Measurements from ENCODE around the gene ITPKB. TPM values are rescaled to one million over a fixed set of nuclear protein-coding genes. Genes with fewer than 3 reads are reported as not detected.
A peak's percentile ranks its signal among the peaks of the same experiment; 100 is the strongest.

ITPKB gene
- total and polyA plus RNA-seq, 2 experiments from 2014 or later: 0.31 to 5.2 TPM

- Mint-ChIP-seq H3K4me3 (no peak overlapping the region), H3K27me3 (ENCODE audit: insufficient read depth, low read depth, poor library complexity) (no peaks in the 10 kb centered on the region), H3K36me3 (ENCODE audit: low read depth) (no peaks in the 10 kb centered on the region), H3K9me3 (no peaks in the 10 kb centered on the region; the same call in 2 of the 3 replicates), H3K27ac (no peak overlapping the region), H3K4me1 (peaks cover 22% of the 10 kb centered on the region)
- H4K20me1 ChIP-seq (replicated peaks; ENCODE audit: insufficient read depth): no peaks in the 10 kb centered on the region
- H3K4me3 ChIP-seq: no peak overlapping the region
- H3F3A ChIP-seq (replicated peaks; ENCODE audit: low read depth): no peaks in the 10 kb centered on the region
- DNase-seq (ENCODE audit: low spot score): no peak
- H3K9me2 ChIP-seq (ENCODE audit: insufficient read depth): no peaks in the 10 kb centered on the region
- ATAC-seq: no peak; the same call in 2 of the 3 replicates
- no peak overlapping the region for H3K27ac ChIP-seq (ENCODE audit: low read depth)
- no peaks in the 10 kb centered on the region for H3K36me3 ChIP-seq (ENCODE audit: insufficient read depth)
- peaks cover 5% of the 10 kb centered on the region; the same call in 1 of the 2 replicates for H3K4me1 ChIP-seq (ENCODE audit: insufficient read depth)
- H3K4me2 ChIP-seq: no peak overlapping the region
- no peak overlapping the region for H2AFZ ChIP-seq
- TF ChIP-seq EZH2phosphoT487 (IDR thresholded peaks at IDR 0.05; ENCODE audit: unreplicated experiment) (no peak), EZH2 (IDR thresholded peaks at IDR 0.05; ENCODE audit: low read depth, unreplicated experiment) (no peak), POLR2AphosphoS5 (IDR thresholded peaks at IDR 0.05; ENCODE audit: low read depth) (no peak), CREB1 (CRISPR knock-in tag; IDR thresholded peaks at IDR 0.05; ENCODE audit: low read depth) (no peak)
- TF ChIP-seq, protein P1, sequence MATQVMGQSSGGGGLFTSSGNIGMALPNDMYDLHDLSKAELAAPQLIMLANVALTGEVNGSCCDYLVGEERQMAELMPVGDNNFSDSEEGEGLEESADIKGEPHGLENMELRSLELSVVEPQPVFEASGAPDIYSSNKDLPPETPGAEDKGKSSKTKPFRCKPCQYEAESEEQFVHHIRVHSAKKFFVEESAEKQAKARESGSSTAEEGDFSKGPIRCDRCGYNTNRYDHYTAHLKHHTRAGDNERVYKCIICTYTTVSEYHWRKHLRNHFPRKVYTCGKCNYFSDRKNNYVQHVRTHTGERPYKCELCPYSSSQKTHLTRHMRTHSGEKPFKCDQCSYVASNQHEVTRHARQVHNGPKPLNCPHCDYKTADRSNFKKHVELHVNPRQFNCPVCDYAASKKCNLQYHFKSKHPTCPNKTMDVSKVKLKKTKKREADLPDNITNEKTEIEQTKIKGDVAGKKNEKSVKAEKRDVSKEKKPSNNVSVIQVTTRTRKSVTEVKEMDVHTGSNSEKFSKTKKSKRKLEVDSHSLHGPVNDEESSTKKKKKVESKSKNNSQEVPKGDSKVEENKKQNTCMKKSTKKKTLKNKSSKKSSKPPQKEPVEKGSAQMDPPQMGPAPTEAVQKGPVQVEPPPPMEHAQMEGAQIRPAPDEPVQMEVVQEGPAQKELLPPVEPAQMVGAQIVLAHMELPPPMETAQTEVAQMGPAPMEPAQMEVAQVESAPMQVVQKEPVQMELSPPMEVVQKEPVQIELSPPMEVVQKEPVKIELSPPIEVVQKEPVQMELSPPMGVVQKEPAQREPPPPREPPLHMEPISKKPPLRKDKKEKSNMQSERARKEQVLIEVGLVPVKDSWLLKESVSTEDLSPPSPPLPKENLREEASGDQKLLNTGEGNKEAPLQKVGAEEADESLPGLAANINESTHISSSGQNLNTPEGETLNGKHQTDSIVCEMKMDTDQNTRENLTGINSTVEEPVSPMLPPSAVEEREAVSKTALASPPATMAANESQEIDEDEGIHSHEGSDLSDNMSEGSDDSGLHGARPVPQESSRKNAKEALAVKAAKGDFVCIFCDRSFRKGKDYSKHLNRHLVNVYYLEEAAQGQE (IDR thresholded peaks at IDR 0.05; ENCODE audit: unreplicated experiment): no peak
- no peaks in the 10 kb centered on the region for H3K27me3 ChIP-seq (ENCODE audit: insufficient read depth)
- H3K79me2 ChIP-seq (replicated peaks; ENCODE audit: insufficient read depth): no peaks in the 10 kb centered on the region
Measured at GRCh38 chr1:226709953-226710352, 29.1 kb downstream of the ITPKB start.

DNA sequence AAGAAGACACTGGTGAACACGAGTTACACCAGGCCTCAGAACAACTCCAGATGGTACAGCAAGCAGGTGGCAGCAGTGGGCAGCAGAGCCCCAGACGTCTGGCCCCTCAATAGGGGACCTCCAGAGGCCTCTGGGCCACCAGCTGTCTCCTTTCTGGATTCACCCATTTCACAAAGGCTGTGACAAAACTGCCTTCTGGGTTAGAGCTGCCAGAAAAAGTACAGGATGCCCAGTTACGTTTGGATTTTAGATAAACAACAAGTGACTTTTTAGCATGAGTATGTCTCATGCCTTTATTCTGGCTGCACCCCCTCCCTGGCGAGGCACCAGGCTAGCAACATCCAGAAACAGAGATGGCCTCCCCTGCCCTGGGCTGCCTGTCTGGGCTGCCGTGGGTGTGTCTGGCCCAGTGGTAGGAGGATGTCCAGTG, 30.1 kb downstream of the ITPKB start:
- Histone ChIP-seq H2AFZ (no peak overlapping the region), H3K4me3 (no peak overlapping the region), H3K36me3 (ENCODE audit: insufficient read depth) (no peaks in the 10 kb centered on the region), H3K27me3 (ENCODE audit: insufficient read depth) (no peaks in the 10 kb centered on the region; the same call in 1 of the 2 replicates), H3F3A (replicated peaks; ENCODE audit: low read depth) (no peaks in the 10 kb centered on the region), H3K4me1 (ENCODE audit: insufficient read depth) (peaks cover 5% of the 10 kb centered on the region; the same call in 1 of the 2 replicates), H3K4me2 (no peak overlapping the region), H4K20me1 (replicated peaks; ENCODE audit: insufficient read depth) (no peaks in the 10 kb centered on the region), H3K79me2 (replicated peaks; ENCODE audit: insufficient read depth) (no peaks in the 10 kb centered on the region), H3K27ac (ENCODE audit: low read depth) (no peak overlapping the region), H3K9me2 (ENCODE audit: insufficient read depth) (no peaks in the 10 kb centered on the region)
- DNase-seq (ENCODE audit: low spot score): no peak
- H3K27me3 Mint-ChIP-seq (ENCODE audit: insufficient read depth, low read depth, poor library complexity): no peaks in the 10 kb centered on the region
- H3K9me3 Mint-ChIP-seq: no peaks in the 10 kb centered on the region
- H3K36me3 Mint-ChIP-seq (ENCODE audit: low read depth): no peaks in the 10 kb centered on the region
- H3K27ac Mint-ChIP-seq: no peak overlapping the region
- peak; percentile 19 for ATAC-seq
- H3K4me1 Mint-ChIP-seq: peaks cover 22% of the 10 kb centered on the region
- H3K4me3 Mint-ChIP-seq: no peak overlapping the region
- TF ChIP-seq EZH2phosphoT487 (IDR thresholded peaks at IDR 0.05; ENCODE audit: unreplicated experiment) (no peak), NANOG (IDR thresholded peaks at IDR 0.05; ENCODE audit: borderline replicate concordance) (no peak), POLR2AphosphoS5 (IDR thresholded peaks at IDR 0.05; ENCODE audit: low read depth) (no peak), CTCF (conservative IDR thresholded peaks at IDR 0.05; ENCODE audit: low read depth in 2 of 2) (peak; percentile 11 to 45; a peak in 2 of 4 replicates), EZH2 (IDR thresholded peaks at IDR 0.05; ENCODE audit: low read depth, unreplicated experiment) (no peak), ZNF331 (CRISPR knock-in tag; IDR thresholded peaks at IDR 0.05; ENCODE audit: low read depth) (no peak)
- TF ChIP-seq, protein P2, sequence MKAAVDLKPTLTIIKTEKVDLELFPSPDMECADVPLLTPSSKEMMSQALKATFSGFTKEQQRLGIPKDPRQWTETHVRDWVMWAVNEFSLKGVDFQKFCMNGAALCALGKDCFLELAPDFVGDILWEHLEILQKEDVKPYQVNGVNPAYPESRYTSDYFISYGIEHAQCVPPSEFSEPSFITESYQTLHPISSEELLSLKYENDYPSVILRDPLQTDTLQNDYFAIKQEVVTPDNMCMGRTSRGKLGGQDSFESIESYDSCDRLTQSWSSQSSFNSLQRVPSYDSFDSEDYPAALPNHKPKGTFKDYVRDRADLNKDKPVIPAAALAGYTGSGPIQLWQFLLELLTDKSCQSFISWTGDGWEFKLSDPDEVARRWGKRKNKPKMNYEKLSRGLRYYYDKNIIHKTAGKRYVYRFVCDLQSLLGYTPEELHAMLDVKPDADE (IDR thresholded peaks at IDR 0.05): no peak

All from GM23338 (cell line).